MCF 10A (cell line): ENCODE results near the gene TFIP11. TPM values are rescaled to one million over a fixed set of nuclear protein-coding genes. Genes with fewer than 3 reads are reported as not detected.

Experiments used
- BruUV-seq: library from RNA; stranded (reverse); fragments of 400-500 nt; replicated peaks from 2 replicates; lab custom pipeline; 2021; lab: Mats Ljungman, UMichigan
- CTCF ChIA-PET: fragments of 300-600 bp; sonication (Branson Sonifier 250); formaldehyde crosslinking; extraction: SDS; loops from one replicate; lab custom pipeline; 2021; ENCODE audit warnings: antibody characterized with exemption, inconsistent platforms; lab: Yijun Ruan, JAX
- POLR2A ChIA-PET: fragments of 300-600, 350-650 bp; sonication (Branson Sonifier 250); formaldehyde crosslinking; extraction: SDS; loops from one replicate; lab custom pipeline; 2020; ENCODE audit warnings: antibody characterized with exemption, inconsistent platforms; lab: Yijun Ruan, JAX
- DNase-seq: peaks from one replicate; pipeline ENCODE4 v3.0.0-alpha.2; 2018; ENCODE audit not compliant: unreplicated experiment
- H3K27ac Mint-ChIP-seq: one replicate; pipeline ENCODE4 v1.8.0; 2022; ENCODE audit warnings: mild to moderate bottlenecking, low read depth, mixed read lengths; ENCODE audit not compliant: unreplicated experiment
- H3K27me3 Mint-ChIP-seq: one replicate; pipeline ENCODE4 v1.8.0; 2022; ENCODE audit warnings: mixed read lengths; ENCODE audit not compliant: insufficient read depth, unreplicated experiment
- H3K36me3 Mint-ChIP-seq: one replicate; pipeline ENCODE4 v1.8.0; 2022; ENCODE audit warnings: mild to moderate bottlenecking, moderate library complexity, mixed read lengths; ENCODE audit not compliant: insufficient read depth, unreplicated experiment
- H3K4me1 Mint-ChIP-seq: one replicate; pipeline ENCODE4 v1.8.0; 2022; ENCODE audit warnings: mixed read lengths; ENCODE audit not compliant: insufficient read depth, unreplicated experiment
- H3K4me3 Mint-ChIP-seq: one replicate; pipeline ENCODE4 v1.8.0; 2022; ENCODE audit warnings: mild to moderate bottlenecking, moderate library complexity, mixed read lengths; ENCODE audit not compliant: unreplicated experiment
- H3K9me3 Mint-ChIP-seq: one replicate; pipeline ENCODE4 v1.8.0; 2022; ENCODE audit warnings: mixed read lengths; ENCODE audit not compliant: unreplicated experiment
- intact Hi-C: fragments of 100-400 bp; cut with micrococcal nuclease; formaldehyde crosslinking; loops from 2 replicates; pipeline ENCODE4 v1.14.1; 2022
- total RNA-seq: library from RNA; stranded (reverse); gene quantifications from 2 replicates; pipeline ENCODE4 v1.2.3, GENCODE V29; 2022
- TF ChIP-seq, protein P1 (sequence below): fragments of 200-600 bp; IDR thresholded peaks from one replicate; pipeline ENCODE4 v1.8.0; 2022; ENCODE audit warnings: antibody characterized with exemption, mild to moderate bottlenecking; ENCODE audit not compliant: unreplicated experiment

The TFIP11 gene
- total RNA-seq, 1 experiment from 2014 or later = 41.0 TPM

- POLR2A ChIA-PET = no interaction called here
These were observed 40.9 kb upstream of the TFIP11 start for GRCh38 chr22:26553056-26553752.

GRCh38 chr22:26552466-26552865, 40.2 kb upstream of the TFIP11 start:
- BruUV-seq = no TSS peak
- CTCF ChIA-PET = no interaction called here

More at GRCh38 chr22:26553056-26553752, 40.9 kb upstream of the TFIP11 start:
- no peaks in the 10 kb centered on the region for H3K36me3 Mint-ChIP-seq
- no TSS peak for BruUV-seq
- H3K4me3 Mint-ChIP-seq = no peak overlapping the region
- peak; percentile 11 for DNase-seq
- CTCF ChIA-PET = no interaction called here
- no peaks in the 10 kb centered on the region for H3K27me3 Mint-ChIP-seq
- TF ChIP-seq, protein P1, sequence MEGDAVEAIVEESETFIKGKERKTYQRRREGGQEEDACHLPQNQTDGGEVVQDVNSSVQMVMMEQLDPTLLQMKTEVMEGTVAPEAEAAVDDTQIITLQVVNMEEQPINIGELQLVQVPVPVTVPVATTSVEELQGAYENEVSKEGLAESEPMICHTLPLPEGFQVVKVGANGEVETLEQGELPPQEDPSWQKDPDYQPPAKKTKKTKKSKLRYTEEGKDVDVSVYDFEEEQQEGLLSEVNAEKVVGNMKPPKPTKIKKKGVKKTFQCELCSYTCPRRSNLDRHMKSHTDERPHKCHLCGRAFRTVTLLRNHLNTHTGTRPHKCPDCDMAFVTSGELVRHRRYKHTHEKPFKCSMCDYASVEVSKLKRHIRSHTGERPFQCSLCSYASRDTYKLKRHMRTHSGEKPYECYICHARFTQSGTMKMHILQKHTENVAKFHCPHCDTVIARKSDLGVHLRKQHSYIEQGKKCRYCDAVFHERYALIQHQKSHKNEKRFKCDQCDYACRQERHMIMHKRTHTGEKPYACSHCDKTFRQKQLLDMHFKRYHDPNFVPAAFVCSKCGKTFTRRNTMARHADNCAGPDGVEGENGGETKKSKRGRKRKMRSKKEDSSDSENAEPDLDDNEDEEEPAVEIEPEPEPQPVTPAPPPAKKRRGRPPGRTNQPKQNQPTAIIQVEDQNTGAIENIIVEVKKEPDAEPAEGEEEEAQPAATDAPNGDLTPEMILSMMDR = no peak
- no peaks in the 10 kb centered on the region for H3K4me1 Mint-ChIP-seq
- H3K27ac Mint-ChIP-seq = no peak overlapping the region
- intact Hi-C loops = no loop called here
- H3K9me3 Mint-ChIP-seq = no peaks in the 10 kb centered on the region

GRCh38 chr22:26551568-26551967, 39.3 kb upstream of the TFIP11 start:
- POLR2A ChIA-PET = interaction anchor here (0.6 kb wide), 1 partner anchor 21 kb away, joined by 3 read pairs; no protein-coding TSS in a partner anchor
- no peak overlapping the region for H3K27ac Mint-ChIP-seq
- H3K4me1 Mint-ChIP-seq = no peaks in the 10 kb centered on the region
- CTCF ChIA-PET = interaction anchor here (0.6 kb wide), 2 partner anchors 62 to 1591 kb away, joined by 3 read pairs; no protein-coding TSS in a partner anchor
- BruUV-seq = no TSS peak
- no peaks in the 10 kb centered on the region for H3K27me3 Mint-ChIP-seq
- no peaks in the 10 kb centered on the region for H3K36me3 Mint-ChIP-seq
- TF ChIP-seq, protein P1 = no peak
- no peak overlapping the region for H3K4me3 Mint-ChIP-seq
- DNase-seq = no peak
- H3K9me3 Mint-ChIP-seq = no peaks in the 10 kb centered on the region
- intact Hi-C loops = no loop called here

More at GRCh38 chr22:26552466-26552865, 40.2 kb upstream of the TFIP11 start:
- no peaks in the 10 kb centered on the region for H3K9me3 Mint-ChIP-seq
- H3K4me1 Mint-ChIP-seq = no peaks in the 10 kb centered on the region
- intact Hi-C loops = no loop called here
- H3K36me3 Mint-ChIP-seq = no peaks in the 10 kb centered on the region
- TF ChIP-seq, protein P1 = no peak
- POLR2A ChIA-PET = interaction anchor here (0.7 kb wide), 1 partner anchor 38 kb away, joined by 3 read pairs; the partner anchor contains the start of gene TPST2
- H3K27me3 Mint-ChIP-seq = no peaks in the 10 kb centered on the region
- DNase-seq = no peak
- no peak overlapping the region for H3K4me3 Mint-ChIP-seq
- H3K27ac Mint-ChIP-seq = no peak overlapping the region

DNA sequence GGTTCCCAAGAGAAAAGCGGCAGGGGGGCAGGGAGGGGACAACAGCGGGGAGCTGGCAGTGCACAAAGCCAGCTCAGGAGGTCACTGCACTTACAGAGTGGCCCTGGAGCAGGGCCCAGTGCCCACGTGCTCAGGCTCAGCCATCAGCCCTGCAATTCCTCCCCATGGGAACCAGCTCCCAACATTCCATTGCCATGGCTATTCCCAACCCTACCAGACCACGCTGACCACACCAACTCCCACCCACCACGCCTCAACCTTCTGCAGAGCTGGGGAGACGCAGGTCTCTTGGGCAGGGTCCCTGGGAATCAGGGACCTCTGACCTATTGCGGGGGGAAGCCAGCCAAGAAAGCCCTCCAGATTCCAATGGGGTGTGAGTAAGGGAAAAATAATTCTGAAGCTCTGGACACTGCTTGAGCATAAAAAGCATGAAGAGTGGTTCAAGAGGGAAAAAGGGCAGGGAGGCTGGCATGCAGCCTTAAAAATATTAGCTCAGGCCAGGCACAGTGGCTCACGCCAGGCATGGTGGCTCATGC, 38.3 kb upstream of the TFIP11 start:
- ChIA-PET CTCF (interaction anchor here (0.6 to 1.2 kb wide), 2 partner anchors 25 to 43 kb away, joined by 3 read pairs; no protein-coding TSS in a partner anchor), POLR2A (interaction anchor here (0.5 to 1.1 kb wide), 2 partner anchors 38 to 66 kb away, joined by 3 to 5 read pairs; partner anchors contain the start of gene TFIP11)
- Mint-ChIP-seq H3K9me3 (no peaks in the 10 kb centered on the region), H3K27me3 (no peaks in the 10 kb centered on the region), H3K36me3 (no peaks in the 10 kb centered on the region), H3K27ac (no peak overlapping the region), H3K4me3 (no peak overlapping the region), H3K4me1 (no peaks in the 10 kb centered on the region)
- intact Hi-C loops = no loop called here
- BruUV-seq = no TSS peak
- TF ChIP-seq, protein P1 = no peak
- DNase-seq = no peak
